ENCODE results near the gene DPT.

DNA sequence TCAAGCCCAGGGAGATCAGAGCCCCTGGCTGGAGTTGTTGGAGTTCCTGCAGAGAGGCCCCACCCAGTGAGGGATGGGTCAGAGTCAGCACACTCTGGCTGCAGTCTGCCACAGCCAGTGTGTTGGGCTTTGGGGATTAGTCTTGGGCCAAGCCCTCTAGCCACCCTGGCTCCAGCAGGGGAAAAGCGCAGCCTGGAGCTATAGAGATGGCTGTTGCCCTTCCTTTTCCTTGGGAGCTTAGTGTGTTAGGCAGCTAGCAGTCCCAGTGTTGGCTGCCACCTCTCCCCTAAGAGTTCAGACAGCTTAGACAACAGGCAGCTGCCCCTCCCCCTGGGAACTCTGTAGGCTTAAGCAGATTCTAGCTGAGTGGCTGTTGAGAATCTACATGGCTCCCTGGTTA is 45.1 kb downstream of the DPT start:
- TF ChIP-seq, protein P1, sequence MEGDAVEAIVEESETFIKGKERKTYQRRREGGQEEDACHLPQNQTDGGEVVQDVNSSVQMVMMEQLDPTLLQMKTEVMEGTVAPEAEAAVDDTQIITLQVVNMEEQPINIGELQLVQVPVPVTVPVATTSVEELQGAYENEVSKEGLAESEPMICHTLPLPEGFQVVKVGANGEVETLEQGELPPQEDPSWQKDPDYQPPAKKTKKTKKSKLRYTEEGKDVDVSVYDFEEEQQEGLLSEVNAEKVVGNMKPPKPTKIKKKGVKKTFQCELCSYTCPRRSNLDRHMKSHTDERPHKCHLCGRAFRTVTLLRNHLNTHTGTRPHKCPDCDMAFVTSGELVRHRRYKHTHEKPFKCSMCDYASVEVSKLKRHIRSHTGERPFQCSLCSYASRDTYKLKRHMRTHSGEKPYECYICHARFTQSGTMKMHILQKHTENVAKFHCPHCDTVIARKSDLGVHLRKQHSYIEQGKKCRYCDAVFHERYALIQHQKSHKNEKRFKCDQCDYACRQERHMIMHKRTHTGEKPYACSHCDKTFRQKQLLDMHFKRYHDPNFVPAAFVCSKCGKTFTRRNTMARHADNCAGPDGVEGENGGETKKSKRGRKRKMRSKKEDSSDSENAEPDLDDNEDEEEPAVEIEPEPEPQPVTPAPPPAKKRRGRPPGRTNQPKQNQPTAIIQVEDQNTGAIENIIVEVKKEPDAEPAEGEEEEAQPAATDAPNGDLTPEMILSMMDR (IDR thresholded peaks at IDR 0.05): no peak
- no peak for TF ChIP-seq POLR2A (IDR thresholded peaks at IDR 0.05)
- TF ChIP-seq POLR2AphosphoS5 (IDR thresholded peaks at IDR 0.05): no peak

Data from prostate gland (tissue), 2 donors.